Suprapubic skin (tissue), 4 donors: ENCODE results near the gene NCDN. TPM values are rescaled to one million over a fixed set of nuclear protein-coding genes. Genes with fewer than 3 reads are reported as not detected.

Experiments used
- DNase-seq, 2 donors: peaks; one replicate each; pipeline ENCODE4 v3.0.0-alpha.2; 2019; ENCODE audit warnings: low spot score in 2 of 2
- H3K27ac ChIP-seq: fragments of 200-600 bp; sonication (generic); one replicate; pipeline ENCODE4 v1.5.1; 2019
- H3K27me3 ChIP-seq: fragments of 200-600 bp; sonication (generic); one replicate; pipeline ENCODE4 v1.5.1; 2019
- H3K36me3 ChIP-seq: fragments of 200-600 bp; sonication (generic); one replicate; pipeline ENCODE4 v1.5.1; 2019
- H3K4me1 ChIP-seq: fragments of 200-600 bp; sonication (generic); one replicate; pipeline ENCODE4 v1.5.1; 2019
- H3K4me3 ChIP-seq: fragments of 200-600 bp; sonication (generic); one replicate; pipeline ENCODE4 v1.5.1; 2019; ENCODE audit warnings: mild to moderate bottlenecking
- H3K9me3 ChIP-seq: fragments of 200-600 bp; sonication (generic); one replicate; pipeline ENCODE4 v1.5.1; 2019
- EP300 ChIP-seq: sonication (generic); formaldehyde crosslinking; IDR thresholded peaks from one replicate; pipeline ENCODE4 v1.6.1; 2017; ENCODE audit warnings: antibody characterized with exemption
- POLR2A ChIP-seq, 2 donors: fragments of 450-650 bp; IDR thresholded peaks; one replicate each; pipeline ENCODE4 v1.6.1; 2017; ENCODE audit warnings: antibody characterized with exemption in 2 of 2, mild to moderate bottlenecking in 2 of 2, moderate library complexity in 2 of 2
- POLR2AphosphoS5 ChIP-seq, 3 donors: sonication (generic); formaldehyde crosslinking; IDR thresholded peaks; one replicate each; pipeline ENCODE4 v1.6.1; 2017; ENCODE audit warnings: antibody characterized with exemption in 3 of 3
- WGBS: methylation state at CpG from one replicate; pipeline ENCODE4 v1.1.5; 2018; 5-methylcytosine and 5-hydroxymethylcytosine counted together
- total RNA-seq, 4 donors: library from RNA; depleted of rRNA; stranded (reverse); fragments of >200 nt; gene quantifications; one replicate each; pipeline ENCODE4 v1.1.0, GENCODE V29; 2016
- TF ChIP-seq, protein P1 (sequence below), 2 donors: fragments of 200-600 bp in 1 of 2; fragments of 450-650 bp in 1 of 2; sonication (generic) in 1 of 2; IDR thresholded peaks; one replicate each; pipeline ENCODE4 v1.5.1; 2016 to 2019; ENCODE audit warnings: antibody characterized with exemption in 2 of 2, mild to moderate bottlenecking in 1 of 2, moderate library complexity in 1 of 2

Gene NCDN
- total RNA-seq, 4 donors from 2014 or later: 14.1 to 26.2 (median 24.1) TPM

DNA sequence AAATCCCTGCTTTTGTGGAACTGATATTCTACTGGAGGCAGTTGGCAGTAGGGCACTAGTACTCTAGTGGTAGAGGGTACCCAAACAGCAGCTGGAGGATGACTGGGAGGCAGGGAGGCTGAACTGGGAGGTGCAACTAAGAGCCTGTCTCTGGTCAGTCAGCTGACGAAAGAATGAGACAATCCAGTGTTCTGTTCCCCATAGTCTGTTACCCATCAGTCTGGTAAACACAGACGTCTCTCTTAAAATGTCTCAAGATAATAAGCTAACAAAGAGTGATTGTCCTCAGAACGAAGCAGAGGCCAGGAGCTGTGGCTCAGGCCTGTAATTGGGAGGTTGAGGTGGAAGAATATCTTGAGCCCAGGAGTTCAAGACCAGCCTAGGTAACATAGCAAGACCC lies 45.9 kb downstream of the NCDN start:
- no peaks in the 10 kb centered on the region for H3K4me1 ChIP-seq
- no peak for DNase-seq
- no peaks in the 10 kb centered on the region for H3K27me3 ChIP-seq
- H3K4me3 ChIP-seq: no peak overlapping the region
- no peak overlapping the region for H3K27ac ChIP-seq
- no peak for TF ChIP-seq POLR2A (IDR thresholded peaks at IDR 0.05)
- TF ChIP-seq, protein P1, sequence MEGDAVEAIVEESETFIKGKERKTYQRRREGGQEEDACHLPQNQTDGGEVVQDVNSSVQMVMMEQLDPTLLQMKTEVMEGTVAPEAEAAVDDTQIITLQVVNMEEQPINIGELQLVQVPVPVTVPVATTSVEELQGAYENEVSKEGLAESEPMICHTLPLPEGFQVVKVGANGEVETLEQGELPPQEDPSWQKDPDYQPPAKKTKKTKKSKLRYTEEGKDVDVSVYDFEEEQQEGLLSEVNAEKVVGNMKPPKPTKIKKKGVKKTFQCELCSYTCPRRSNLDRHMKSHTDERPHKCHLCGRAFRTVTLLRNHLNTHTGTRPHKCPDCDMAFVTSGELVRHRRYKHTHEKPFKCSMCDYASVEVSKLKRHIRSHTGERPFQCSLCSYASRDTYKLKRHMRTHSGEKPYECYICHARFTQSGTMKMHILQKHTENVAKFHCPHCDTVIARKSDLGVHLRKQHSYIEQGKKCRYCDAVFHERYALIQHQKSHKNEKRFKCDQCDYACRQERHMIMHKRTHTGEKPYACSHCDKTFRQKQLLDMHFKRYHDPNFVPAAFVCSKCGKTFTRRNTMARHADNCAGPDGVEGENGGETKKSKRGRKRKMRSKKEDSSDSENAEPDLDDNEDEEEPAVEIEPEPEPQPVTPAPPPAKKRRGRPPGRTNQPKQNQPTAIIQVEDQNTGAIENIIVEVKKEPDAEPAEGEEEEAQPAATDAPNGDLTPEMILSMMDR (IDR thresholded peaks at IDR 0.05): no peak
- no peak for TF ChIP-seq EP300
- no peak for TF ChIP-seq POLR2AphosphoS5 (IDR thresholded peaks at IDR 0.05)
- H3K9me3 ChIP-seq: no peaks in the 10 kb centered on the region
- peaks cover 71% of the 10 kb centered on the region for H3K36me3 ChIP-seq
- 75% methylated on average over 3 of the region's 3 CpGs for WGBS

DNA sequence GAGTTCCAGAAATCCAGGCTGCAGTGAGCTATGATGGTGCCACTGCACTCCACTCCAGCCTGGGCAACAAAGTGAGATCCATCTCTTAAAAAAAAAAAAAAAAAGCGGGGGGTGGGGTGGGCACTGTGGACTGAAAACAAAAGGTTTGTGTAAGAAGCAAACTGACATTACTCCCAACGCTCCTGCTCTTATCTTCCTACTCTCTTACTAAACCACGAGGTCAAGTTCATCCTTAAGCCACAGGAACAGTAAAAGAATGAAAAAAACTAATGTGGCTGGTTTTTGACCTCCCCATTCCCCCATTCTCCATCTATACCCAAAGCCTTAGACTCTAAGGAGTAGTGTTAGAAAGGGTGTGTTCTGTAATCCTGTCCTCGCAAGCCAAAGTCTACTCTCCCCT lies 46.3 kb downstream of the NCDN start:
- H3K27me3 ChIP-seq: no peaks in the 10 kb centered on the region
- TF ChIP-seq POLR2AphosphoS5 (IDR thresholded peaks at IDR 0.05): no peak
- no peak for TF ChIP-seq POLR2A (IDR thresholded peaks at IDR 0.05)
- TF ChIP-seq, protein P1 (IDR thresholded peaks at IDR 0.05): no peak
- no peak for TF ChIP-seq EP300
- peaks cover 75% of the 10 kb centered on the region for H3K36me3 ChIP-seq
- H3K27ac ChIP-seq: no peak overlapping the region
- H3K9me3 ChIP-seq: no peaks in the 10 kb centered on the region
- 93% methylated on average over 4 of the region's 4 CpGs for WGBS
- no peak overlapping the region for H3K4me3 ChIP-seq
- no peaks in the 10 kb centered on the region for H3K4me1 ChIP-seq
- no peak for DNase-seq

DNA sequence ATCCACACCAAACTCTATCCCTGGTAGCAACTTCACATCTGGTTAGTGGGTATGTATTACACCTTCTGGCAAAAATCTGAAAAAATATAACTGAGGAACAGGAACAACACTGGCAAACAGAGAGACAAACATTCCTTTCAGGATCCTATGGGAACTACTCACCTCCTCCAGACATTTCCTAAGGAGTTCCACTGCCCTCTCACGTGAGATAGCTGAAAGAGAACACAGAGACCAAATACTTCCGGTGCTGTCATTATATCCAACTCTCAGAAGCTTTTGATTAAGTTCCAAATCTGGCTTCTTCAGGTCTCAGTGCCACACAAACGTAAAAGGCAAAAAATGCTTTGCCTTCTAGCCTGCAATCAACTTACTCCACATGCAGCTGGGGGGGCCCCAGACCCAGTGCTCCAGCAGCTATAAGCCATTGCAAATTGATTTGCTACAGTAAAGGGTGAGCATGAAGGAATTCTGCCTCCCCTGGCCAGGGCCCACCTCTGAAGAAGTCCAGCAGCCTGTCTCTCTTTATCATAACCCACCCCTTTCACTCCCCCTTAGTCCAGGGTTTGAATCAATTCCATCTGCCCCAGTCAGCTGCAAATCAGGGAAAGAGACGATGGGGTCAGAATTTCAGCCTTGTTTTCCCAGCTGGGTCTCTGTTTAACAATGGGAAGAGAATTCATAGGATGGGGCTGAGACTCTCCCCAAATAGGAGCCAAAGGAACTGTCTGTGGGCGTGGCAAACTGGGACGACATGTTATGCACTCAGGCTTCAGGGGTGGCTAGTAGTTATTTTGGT lies 47.7 kb downstream of the NCDN start:
- H3K9me3 ChIP-seq: no peaks in the 10 kb centered on the region
- H3K4me1 ChIP-seq: no peaks in the 10 kb centered on the region
- no peak for DNase-seq
- TF ChIP-seq POLR2A (IDR thresholded peaks at IDR 0.05): no peak
- TF ChIP-seq POLR2AphosphoS5 (IDR thresholded peaks at IDR 0.05): no peak
- TF ChIP-seq, protein P1 (IDR thresholded peaks at IDR 0.05): no peak
- no peak for TF ChIP-seq EP300
- H3K27ac ChIP-seq: no peak overlapping the region
- peaks cover 86% of the 10 kb centered on the region for H3K36me3 ChIP-seq
- 80% methylated on average over 6 of the region's 6 CpGs for WGBS
- H3K4me3 ChIP-seq: no peak overlapping the region
- no peaks in the 10 kb centered on the region for H3K27me3 ChIP-seq

- Histone ChIP-seq H3K36me3 (peaks cover 90% of the 10 kb centered on the region), H3K27ac (no peak overlapping the region), H3K9me3 (no peaks in the 10 kb centered on the region), H3K4me1 (no peaks in the 10 kb centered on the region), H3K27me3 (no peaks in the 10 kb centered on the region), H3K4me3 (no peak overlapping the region)
- TF ChIP-seq POLR2A (IDR thresholded peaks at IDR 0.05): no peak
- TF ChIP-seq, protein P1 (IDR thresholded peaks at IDR 0.05): no peak
- TF ChIP-seq POLR2AphosphoS5 (IDR thresholded peaks at IDR 0.05): no peak
- TF ChIP-seq EP300: no peak
- WGBS: 78% methylated on average over 4 of the region's 4 CpGs
- DNase-seq: no peak
Observed at GRCh38 chr1:35605867-35606182, 48.2 kb downstream of the NCDN start.

DNA sequence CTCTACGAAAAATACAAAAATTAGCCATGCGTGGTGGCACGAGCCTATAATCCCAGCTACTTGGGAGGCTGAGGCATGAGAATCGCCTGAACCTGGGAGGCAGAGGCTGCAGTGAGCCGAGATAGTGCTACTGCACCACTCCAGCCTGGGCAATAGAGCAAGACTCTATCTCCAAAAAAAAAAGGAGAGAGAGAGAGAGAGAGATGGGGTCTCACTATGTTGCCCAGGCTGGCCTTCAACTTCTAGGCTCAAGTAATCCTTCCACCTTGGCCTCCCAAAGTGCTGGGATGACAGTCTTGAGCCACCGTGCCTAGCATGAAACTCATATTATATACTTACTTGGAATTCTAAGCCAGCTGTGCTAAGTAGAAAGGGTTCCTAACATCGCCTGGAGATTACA lies 54.1 kb downstream of the NCDN start:
- 92% methylated on average over 7 of the region's 7 CpGs for WGBS
- no peaks in the 10 kb centered on the region for H3K27me3 ChIP-seq
- no peaks in the 10 kb centered on the region for H3K9me3 ChIP-seq
- H3K36me3 ChIP-seq: peaks cover 68% of the 10 kb centered on the region
- DNase-seq: no peak
- no peak overlapping the region for H3K4me3 ChIP-seq
- H3K27ac ChIP-seq: no peak overlapping the region
- TF ChIP-seq POLR2A (IDR thresholded peaks at IDR 0.05) (no peak), POLR2AphosphoS5 (IDR thresholded peaks at IDR 0.05) (no peak), EP300 (no peak)
- TF ChIP-seq, protein P1 (IDR thresholded peaks at IDR 0.05): no peak
- H3K4me1 ChIP-seq: no peaks in the 10 kb centered on the region
